Measurements from ENCODE around the gene C1orf216.
A peak's percentile ranks its signal among the peaks of the same experiment; 100 is the strongest.
"Not testable (repeated sequence)": the region's sequence is repeated elsewhere in the genome, so short reads cannot be mapped to it uniquely, and the experiment has no call there.

The C1orf216 gene

DNA sequence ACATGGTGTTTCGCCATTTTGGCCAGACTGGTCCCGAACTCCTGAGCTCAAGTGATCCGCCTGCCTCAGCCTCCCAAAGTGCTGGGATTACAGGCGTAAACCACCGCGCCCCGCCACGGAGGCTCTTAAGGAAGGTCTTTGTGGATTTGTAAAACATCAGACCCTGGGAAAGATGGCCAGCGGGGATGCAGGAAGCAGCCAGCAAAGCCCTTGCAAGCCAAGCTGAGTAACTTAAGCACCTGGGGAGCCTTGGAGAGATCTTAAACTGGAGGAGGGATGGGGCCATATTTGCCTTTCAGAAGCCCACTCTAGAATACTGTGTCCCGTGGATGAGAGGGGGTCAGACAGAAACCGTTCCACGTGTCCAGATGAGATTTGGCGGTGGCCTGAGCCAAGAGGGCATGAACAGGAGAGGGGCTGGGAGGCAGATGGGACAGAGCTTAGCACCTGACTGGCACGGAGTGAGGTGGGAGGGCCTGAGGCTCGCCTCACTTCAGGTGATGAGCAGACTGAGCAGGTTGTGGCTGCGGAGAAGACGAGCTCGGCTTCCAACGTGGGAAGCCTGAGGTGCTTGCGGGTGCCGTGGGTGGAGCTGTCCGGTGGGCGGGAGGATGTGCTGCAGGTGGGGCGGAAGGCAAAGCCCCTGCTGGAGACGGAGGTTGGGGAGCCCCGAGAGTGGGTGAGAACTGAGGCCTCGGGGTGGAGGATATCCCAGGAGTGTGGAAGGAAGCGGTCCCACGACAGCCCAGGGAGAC is 11.7 kb downstream of the C1orf216 start:
- peak; percentile 16 for DNase-seq

DNA sequence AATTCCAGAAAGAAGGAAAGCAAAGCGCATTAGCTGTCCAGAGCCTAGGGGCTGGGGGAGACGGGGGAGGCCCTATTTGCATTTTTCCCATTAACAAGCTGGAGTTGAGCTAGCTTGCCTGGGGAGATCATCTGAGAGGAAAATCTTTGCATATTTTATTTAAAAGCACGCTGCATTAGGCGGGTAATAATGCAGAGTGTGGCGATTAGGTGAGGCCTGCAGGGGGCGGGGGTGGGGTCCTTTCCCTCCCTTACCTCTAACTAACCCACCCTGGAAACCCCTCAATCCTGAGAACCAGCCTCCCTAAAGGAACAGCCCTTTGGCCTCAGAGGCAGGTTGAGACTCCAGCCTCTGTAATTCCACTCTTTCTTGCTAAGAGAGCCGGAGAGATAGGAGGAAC is 16.2 kb downstream of the C1orf216 start:
- DNase-seq = no peak

DNA sequence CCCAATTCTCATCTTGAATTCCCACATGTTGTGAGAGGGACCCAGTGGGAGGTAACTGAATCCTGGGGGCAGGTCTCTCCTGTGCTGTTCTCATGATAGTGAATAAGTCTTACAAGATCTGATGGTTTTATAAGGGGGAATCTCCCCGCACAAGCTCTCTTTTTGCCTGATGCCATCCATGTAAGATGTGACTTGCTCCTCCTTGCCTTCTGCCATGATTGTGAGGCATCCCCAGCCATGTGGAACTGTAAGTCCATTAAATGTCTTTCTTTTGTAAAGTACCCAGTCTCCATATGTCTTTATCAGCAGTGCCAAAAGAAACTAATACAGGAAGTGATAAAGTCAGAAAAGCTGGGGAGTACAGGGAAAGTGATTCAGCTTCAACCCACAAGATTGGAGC is 19.5 kb downstream of the C1orf216 start:
- DNase-seq = not testable (repeated sequence)

DNA sequence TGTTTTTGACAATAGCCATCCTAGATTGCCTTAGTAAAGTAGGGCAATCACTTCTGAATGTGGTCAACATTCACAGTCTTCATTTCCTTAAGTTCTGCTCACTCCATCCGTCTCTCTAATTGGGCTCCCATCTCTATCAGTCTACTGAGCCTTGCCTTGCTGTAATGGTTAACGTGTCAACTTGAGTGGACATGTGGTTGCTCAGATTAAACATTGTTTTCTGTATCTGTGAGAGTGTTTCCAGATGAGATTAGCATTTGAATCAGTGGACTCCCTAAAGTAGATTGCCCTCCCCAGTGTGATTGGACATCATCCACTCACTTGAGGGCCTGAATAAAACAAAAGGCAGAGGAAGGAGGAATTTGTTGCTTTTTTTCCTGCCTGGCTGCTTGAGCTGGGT is 26.4 kb downstream of the C1orf216 start:
- DNase-seq = no peak

DNA sequence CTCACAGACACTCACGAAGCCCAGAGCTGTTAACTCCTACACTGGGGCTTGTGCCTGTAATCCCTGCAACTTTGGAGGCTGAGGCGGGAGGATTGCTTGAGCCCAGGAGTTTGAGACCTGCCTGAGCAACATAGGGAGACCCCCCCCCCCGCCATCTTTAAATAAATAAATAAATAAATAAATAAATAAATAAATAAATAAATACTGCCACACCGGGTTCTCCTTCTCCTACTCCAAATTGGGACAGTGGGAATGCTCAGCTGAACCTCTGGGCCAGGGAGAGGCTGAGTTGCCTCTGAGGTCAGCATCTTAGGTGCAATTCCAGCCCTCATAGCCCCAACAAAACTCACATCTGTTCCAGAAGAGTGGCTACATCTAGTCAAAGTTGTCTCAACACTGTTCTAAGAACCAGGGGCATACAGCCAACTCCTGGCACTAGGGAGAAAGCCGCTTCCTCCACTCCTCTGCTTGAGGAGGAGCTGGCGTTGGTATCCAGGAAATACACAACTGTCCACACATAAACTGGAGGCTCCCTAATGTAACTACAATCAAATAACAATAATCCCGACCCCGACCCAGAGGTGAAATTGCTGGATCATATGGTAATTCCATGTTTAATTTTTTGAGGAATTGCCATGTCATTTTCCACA is 27.0 kb downstream of the C1orf216 start:
- no peak for DNase-seq

DNA sequence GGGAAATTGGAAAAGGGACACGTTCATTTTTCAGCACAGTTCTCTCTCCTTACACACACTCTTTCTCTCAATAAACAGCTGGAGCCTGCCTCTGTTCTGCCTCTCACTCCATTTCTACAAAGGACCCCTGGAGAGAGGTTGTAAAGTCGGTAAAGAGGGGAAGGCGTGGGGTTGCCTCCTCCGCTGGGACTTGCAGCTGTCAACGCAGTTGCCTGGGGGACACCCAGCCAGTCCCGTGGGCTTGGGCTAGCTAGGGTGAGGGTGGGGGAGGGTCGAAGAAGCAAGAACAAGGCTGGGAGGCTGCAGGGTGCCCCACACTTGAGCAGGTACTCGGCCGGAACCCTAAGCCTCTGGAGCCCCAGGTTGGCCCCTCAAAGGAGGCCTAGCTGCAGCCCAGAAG is 27.6 kb downstream of the C1orf216 start:
- no peak for DNase-seq

DNA sequence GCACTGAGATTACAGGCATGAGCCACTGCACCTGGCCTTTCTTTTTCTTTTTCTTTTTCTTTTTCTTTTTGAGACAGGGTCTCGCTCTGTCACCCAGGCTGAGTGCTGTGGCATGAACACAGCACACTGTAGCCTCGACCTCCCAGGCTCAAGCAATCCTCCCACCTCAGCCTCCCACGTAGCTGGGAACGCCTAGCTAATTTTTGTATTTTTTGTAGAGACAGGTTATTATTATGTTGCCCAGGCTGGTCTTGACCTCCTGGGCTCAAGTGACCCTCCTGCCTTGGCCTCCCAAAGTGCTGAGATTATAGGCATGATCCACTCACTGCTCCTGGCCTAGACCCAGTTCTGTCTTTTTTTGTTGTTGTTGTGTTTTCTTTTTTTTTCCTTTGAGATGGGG is 28.6 kb downstream of the C1orf216 start:
- DNase-seq = not testable (repeated sequence)

DNA sequence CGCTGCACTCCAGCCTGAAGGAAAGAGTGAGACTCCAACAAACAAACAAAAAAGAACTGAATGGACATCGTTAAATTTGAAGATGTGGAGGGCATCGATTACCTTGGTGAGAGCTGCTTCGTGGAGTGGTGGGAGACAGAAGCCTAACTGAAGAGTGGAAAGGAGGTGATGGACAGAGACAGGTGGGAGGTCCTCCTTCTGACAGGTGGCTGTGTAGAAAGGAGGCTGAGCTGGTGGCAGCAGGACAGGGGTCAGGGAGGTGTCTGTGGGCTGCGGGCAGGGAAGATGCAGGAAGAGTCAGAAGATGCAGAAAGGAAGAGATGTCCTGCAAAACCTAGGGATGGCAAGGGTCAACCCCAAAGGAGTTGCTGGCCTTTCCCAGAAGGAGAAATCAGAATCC is 30.5 kb downstream of the C1orf216 start:
- DNase-seq = no peak

DNA sequence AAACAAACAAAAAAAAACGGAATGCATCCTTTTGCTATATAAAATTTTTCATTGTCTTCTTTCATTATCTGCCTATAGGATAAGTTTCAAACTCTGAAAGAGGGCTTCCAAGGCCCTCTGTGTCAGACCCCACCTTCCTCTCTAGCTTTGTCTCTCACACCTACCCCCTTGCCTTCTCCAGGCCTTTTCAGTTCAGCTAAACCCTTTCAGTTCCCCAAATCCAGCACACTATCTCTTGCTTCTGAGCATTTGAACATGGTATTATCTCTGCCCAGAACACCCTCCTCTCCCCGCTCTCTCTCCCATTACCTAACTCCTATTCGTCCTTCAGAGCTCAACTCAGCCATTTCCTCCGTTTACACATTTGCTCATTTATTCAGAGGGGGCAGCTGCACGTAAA is 35.7 kb downstream of the C1orf216 start:
- DNase-seq = no peak

DNA sequence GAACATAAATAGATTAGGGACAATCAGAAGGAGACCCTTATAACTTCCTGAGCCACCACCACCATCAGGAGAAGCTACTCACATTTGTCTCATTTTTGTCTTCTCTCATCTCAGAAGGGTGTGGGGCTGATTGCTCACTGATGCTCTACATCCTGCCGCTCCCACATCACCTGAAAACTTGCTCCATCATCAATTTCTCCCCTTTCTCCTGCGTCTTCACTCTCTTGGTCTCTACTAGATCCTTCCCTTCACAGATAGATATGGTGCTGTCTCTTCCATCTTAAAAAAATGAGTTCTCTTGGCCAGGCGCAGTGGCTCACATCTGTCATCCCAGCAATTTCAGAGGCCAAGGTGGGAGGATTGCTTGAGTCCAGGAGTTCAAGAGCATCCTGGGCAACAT is 38.4 kb downstream of the C1orf216 start:
- no peak for DNase-seq

DNA sequence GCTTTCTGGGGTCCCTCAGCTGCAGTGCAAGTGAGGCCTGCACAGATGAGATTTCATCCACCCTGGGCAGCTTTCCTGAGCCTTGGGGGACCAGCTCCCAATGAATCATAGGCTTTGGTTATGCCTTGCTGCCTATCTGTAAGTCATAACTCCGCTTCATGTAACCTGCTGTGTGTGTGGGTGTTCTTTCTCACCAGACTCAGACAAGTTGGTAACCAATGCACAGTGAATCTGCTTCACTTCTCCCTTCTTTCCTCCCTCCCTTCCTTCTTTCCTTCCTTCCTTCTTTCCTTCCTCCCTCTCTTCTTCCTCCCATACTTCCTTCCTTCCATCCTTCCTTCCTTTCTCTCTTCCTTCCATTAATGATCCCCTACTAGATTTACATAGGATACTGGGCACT is 42.9 kb downstream of the C1orf216 start:
- DNase-seq = no peak

DNA sequence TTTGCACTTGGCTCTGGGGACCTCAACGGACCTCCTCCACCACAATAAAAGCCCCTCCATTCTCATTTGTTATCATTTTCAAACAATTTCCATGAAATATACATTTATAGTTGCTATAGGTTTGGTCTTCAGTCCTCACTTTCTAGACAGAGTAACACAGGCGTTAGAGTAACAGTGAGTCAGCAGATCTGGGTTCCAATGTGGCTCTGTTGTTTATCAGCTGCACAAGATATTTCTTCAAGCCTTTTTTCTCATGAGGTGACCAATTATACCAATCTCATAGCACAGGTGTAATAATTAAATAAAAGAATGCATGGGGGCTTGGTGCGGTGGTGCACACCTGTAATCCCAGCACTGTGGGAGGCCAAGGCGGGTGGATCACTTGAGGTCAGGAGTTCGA is 44.6 kb downstream of the C1orf216 start:
- DNase-seq = no peak

DNA sequence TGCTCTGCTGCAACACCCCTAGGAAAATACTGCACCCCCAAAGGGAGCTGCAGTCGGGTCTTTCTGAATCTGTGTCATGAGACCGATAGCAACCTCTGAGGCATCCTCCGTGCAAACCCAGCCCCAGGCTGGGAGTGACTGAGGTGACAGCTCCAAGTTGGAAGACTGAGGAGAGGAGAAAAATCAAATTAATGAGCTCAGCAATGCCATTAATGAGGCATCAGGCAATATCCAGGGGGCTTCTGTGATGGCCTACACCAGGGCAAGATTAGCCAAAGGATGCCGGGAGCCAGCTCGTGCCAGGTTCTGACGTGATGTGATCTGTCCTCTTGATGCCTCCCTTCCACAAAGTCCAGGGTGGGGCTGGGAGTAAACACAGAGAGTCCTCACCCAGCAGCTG is 46.6 kb downstream of the C1orf216 start:
- no peak for DNase-seq

DNA sequence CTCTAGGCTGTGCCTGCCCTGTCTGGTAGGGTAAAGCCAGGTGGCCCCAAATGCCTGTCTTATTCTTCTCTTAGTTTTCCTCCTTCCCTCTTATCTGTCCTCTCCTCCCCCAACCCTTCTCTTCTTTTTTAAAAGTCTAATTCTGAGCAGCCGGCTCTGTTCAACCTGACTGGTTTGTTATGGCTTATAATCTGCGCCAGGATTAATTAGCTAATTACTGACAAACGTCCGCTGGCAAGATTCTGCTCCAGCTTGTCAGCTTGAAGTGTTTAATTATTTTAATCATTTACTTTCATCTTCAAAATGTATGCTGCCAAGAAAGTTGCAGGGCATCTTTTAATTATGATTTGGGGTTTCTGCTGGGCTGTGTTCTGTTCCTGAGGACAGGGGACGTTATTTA is 50.2 kb downstream of the C1orf216 start:
- no peak for DNase-seq

DNA sequence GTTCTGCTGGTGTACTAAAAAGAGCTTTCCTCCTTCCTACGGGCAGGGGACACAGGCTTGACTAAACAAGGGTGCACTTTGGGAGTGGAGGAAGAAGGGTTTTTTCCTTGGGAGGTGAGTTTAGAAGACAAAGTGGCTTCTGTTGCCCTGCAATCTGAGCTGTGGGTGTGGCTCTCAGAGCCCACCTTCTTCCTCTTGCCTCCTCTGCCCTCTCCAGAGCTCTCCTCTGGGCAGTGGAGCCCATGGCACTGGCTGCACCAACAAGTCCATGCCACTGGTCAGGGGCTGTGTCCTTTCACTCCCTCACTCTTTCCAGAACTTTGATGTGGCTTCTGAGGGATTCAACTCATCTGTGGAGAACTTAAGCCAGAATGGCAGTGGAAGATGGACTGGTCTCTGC is 51.8 kb downstream of the C1orf216 start:
- no peak for DNase-seq

DNA sequence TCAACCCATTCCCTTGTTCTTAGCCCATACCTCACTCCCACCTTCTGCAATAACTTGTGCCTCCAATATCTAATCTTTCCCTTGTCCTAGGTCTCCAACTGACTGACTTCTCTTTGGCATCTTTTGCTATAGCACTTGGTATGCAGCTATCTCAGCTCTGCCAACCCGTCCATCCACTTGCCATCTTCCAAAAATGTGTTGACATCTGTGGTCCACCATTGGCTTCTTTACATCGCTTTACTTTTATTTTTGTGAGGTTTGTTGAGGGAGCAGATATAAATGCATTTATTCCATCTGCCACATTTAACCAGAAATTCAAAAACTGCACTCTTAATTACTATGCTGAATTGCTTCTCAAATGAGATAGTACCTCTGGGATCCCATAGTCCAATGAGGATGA is 52.5 kb downstream of the C1orf216 start:
- DNase-seq = no peak
